Body of pancreas (tissue), 4 donors: ENCODE measurements around the gene RITA1. TPM values are rescaled to one million over a fixed set of nuclear protein-coding genes. Genes with fewer than 3 reads are reported as not detected.

Source experiments
- ATAC-seq: fragments of 150-250 bp; one replicate; pipeline ENCODE4 v1.9.1; 2016
- DNase-seq, 4 donors: peaks; one replicate each; pipeline ENCODE4 v3.0.0-alpha.2; 2019
- H3K27ac ChIP-seq, 4 donors: fragments of 200-600 bp; sonication (generic); 1 replicate in 3 of 4; 2 replicates in 1 of 4; pipeline versions ENCODE4 v1.5.1 to v1.6.1; 2016 to 2019; ENCODE audit warnings: mild to moderate bottlenecking in 1 of 4, mixed read lengths in 1 of 4, moderate library complexity in 1 of 4
- H3K27me3 ChIP-seq, 2 donors: fragments of 200-600 bp; sonication (generic); one replicate each; pipeline ENCODE4 v1.6.0; 2016; ENCODE audit warnings: mild to moderate bottlenecking in 1 of 2
- H3K36me3 ChIP-seq, 2 donors: fragments of 200-600 bp; sonication (generic); replicated peaks in 1 of 2; 2 replicates each; pipeline ENCODE4 v1.5.1; 2016; ENCODE audit warnings: low read depth in 2 of 2; ENCODE audit not compliant: insufficient read depth in 1 of 2
- H3K4me1 ChIP-seq: fragments of 200-600 bp; sonication (generic); one replicate; pipeline ENCODE4 v1.6.0; 2016
- H3K4me3 ChIP-seq, 2 donors: fragments of 200-600 bp; sonication (generic); 1 replicate in 1 of 2; 2 replicates in 1 of 2; pipeline ENCODE4 v1.5.1; 2016 to 2019
- H3K9me3 ChIP-seq, 3 donors: fragments of 200-600 bp; sonication (generic); 1 replicate in 2 of 3; 2 replicates in 1 of 3; pipeline ENCODE4 v1.5.1; 2016
- CTCF ChIP-seq, 7 experiments: fragments of 450-650 bp in 4 of 7; fragments of 200-600 bp in 3 of 7; sonication (generic) in 3 of 7; IDR thresholded peaks; one replicate each; pipeline ENCODE4 v1.5.1; 2016 to 2019; ENCODE audit warnings: antibody characterized with exemption in 7 of 7
- POLR2A ChIP-seq, 3 donors: fragments of 450-650 bp; IDR thresholded peaks; one replicate each; pipeline ENCODE4 v1.6.1; 2016; ENCODE audit warnings: antibody characterized with exemption in 3 of 3, mild to moderate bottlenecking in 2 of 3
- whole genome bisulfite sequencing, 2 donors: methylation state at CpG; one replicate each; pipeline ENCODE4 v1.1.5; 2017; 5-methylcytosine and 5-hydroxymethylcytosine counted together
- intact Hi-C: fragments of 100-400 bp; cut with DNase I; formaldehyde crosslinking; loops from one replicate; pipeline ENCODE4 v1.15.1; 2023
- total RNA-seq, 2 donors: library from RNA; depleted of rRNA; stranded (reverse); fragments of >200 nt; gene quantifications; one replicate each; pipeline ENCODE4 v1.1.0, GENCODE V29; 2016

Gene RITA1
- total RNA-seq, 2 donors from 2014 or later, result 6.9 to 15.3 TPM

GRCh38 chr12:113181975-113182374 is 3.5 kb upstream of the RITA1 start:
- H3K27ac ChIP-seq, result no peak overlapping the region
- ATAC-seq, result no peak

GRCh38 chr12:113183030-113183589 is 2.4 kb upstream of the RITA1 start:
- H3K9me3 ChIP-seq, result no peaks in the 10 kb centered on the region
- H3K4me1 ChIP-seq, result peaks cover 34% of the 10 kb centered on the region
- 93 to 95% methylated on average over 11 of the region's 11 CpGs for WGBS, 2 donors
- TF ChIP-seq CTCF (IDR thresholded peaks at IDR 0.05) (no peak), POLR2A (IDR thresholded peaks at IDR 0.05) (no peak)
- ATAC-seq (no peak), DNase-seq (no peak)
- H3K27me3 ChIP-seq, result no peaks in the 10 kb centered on the region
- intact Hi-C loops, result no loop called here
- H3K36me3 ChIP-seq, result peaks cover 16 to 19% of the 10 kb centered on the region in 2 donors
- H3K4me3 ChIP-seq, result no peak overlapping the region
- no peak overlapping the region for H3K27ac ChIP-seq

More at GRCh38 chr12:113181975-113182374, 3.5 kb upstream of the RITA1 start:
- DNase-seq, result no peak
- Histone ChIP-seq H3K4me3 (no peak overlapping the region), H3K36me3 (peaks cover 27 to 30% of the 10 kb centered on the region in 2 donors), H3K27me3 (no peaks in the 10 kb centered on the region), H3K4me1 (peaks cover 28% of the 10 kb centered on the region), H3K9me3 (no peaks in the 10 kb centered on the region)
- WGBS, 2 donors, result 77 to 82% methylated on average over 3 of the region's 3 CpGs
- no peak for TF ChIP-seq POLR2A (IDR thresholded peaks at IDR 0.05)
- TF ChIP-seq CTCF (IDR thresholded peaks at IDR 0.05), result no peak
- intact Hi-C loops, result no loop called here

- Histone ChIP-seq H3K4me3 (peak overlapping the region; percentile 81 to 82), H3K4me1 (peaks cover 34% of the 10 kb centered on the region), H3K27ac (peak overlapping the region; percentile 89 to 97 (median 95)), H3K36me3 (peaks cover 9 to 10% of the 10 kb centered on the region in 2 donors), H3K27me3 (no peaks in the 10 kb centered on the region), H3K9me3 (no peaks in the 10 kb centered on the region)
- DNase-seq (no peak), ATAC-seq (peak; percentile 39)
- intact Hi-C loops, result no loop called here
- 25 to 29% methylated on average over 22 to 26 of the region's 26 CpGs for WGBS, 2 donors
- TF ChIP-seq CTCF (IDR thresholded peaks at IDR 0.05) (peak in 1 of 7 experiments; percentile 1), POLR2A (IDR thresholded peaks at IDR 0.05) (no peak)
Measured at GRCh38 chr12:113184098-113184899, 1.2 kb upstream of the RITA1 start.

GRCh38 chr12:113184900-113185179 is 681 bp upstream of the RITA1 start:
- H3K4me3 ChIP-seq, result peak overlapping the region; percentile 81 to 82
- H3K9me3 ChIP-seq, result no peaks in the 10 kb centered on the region
- peak overlapping the region; percentile 89 to 97 (median 95) for H3K27ac ChIP-seq
- H3K36me3 ChIP-seq, result peaks cover 4 to 6% of the 10 kb centered on the region in 2 donors
- H3K27me3 ChIP-seq, result no peaks in the 10 kb centered on the region
- TF ChIP-seq CTCF (IDR thresholded peaks at IDR 0.05), result no peak
- no peak for TF ChIP-seq POLR2A (IDR thresholded peaks at IDR 0.05)
- 0% methylated on average over 20 of the region's 20 CpGs; no CpG with 5 or more reads in 1 of the 2 donors for WGBS, 2 donors
- DNase-seq (peak; percentile 88 to 89 (median 88)), ATAC-seq (peak; percentile 88)
- intact Hi-C loops, result no loop called here
- H3K4me1 ChIP-seq, result peaks cover 34% of the 10 kb centered on the region
